ENCODE measurements around the gene CCDC91. TPM values are rescaled to one million over a fixed set of nuclear protein-coding genes. Genes with fewer than 3 reads are reported as not detected.

Gene CCDC91
- total RNA-seq, 2 experiments from 2014 or later = 52.9 to 55.3 TPM

GRCh38 chr12:28232211-28232928 is 42.1 kb downstream of the CCDC91 start:
- H3K9me3 Mint-ChIP-seq = no peaks in the 10 kb centered on the region
- peaks cover 23% of the 10 kb centered on the region for H3K36me3 Mint-ChIP-seq (ENCODE audit: low read depth)
- POLR2A ChIA-PET = interaction anchor here (0.5 to 1.1 kb wide), 2 partner anchors 42 to 76 kb away, joined by 3 read pairs; partner anchors contain the start of gene CCDC91
- peaks cover 57% of the 10 kb centered on the region for H3K4me1 Mint-ChIP-seq (ENCODE audit: low read depth)
- TF ChIP-seq CTCF (IDR thresholded peaks at IDR 0.05) = no peak
- CTCF ChIA-PET = no interaction called here
- Histone ChIP-seq H3K36me3 (ENCODE audit: insufficient read depth, low read length) (no peaks in the 10 kb centered on the region), H3K4me1 (ENCODE audit: insufficient read depth, low read length) (no peaks in the 10 kb centered on the region), H3K27ac (ENCODE audit: low read depth in 1 of 2, low read length in 2 of 2) (no peak overlapping the region), H3K4me3 (ENCODE audit: low read length) (no peak overlapping the region), H3K9me3 (ENCODE audit: control insufficient read depth in 1 of 2, insufficient read depth in 1 of 2, low read length in 2 of 2) (no peaks in the 10 kb centered on the region), H3K27me3 (ENCODE audit: control insufficient read depth in 1 of 2, insufficient read depth in 2 of 2, low read length in 2 of 2) (no peaks in the 10 kb centered on the region)
- H3K27me3 Mint-ChIP-seq = no peaks in the 10 kb centered on the region
- H3K27ac Mint-ChIP-seq = no peak overlapping the region
- no peak for ATAC-seq (ENCODE audit: poor library complexity)
- H3K4me3 Mint-ChIP-seq = no peak overlapping the region
- intact Hi-C loops (cut with DNase I, micrococcal nuclease) = loop anchor here in 1 of 2 experiments (5.0 kb wide), 1 partner anchor 40 kb away; the partner anchor contains the start of gene CCDC91
- no peak for DNase-seq

GRCh38 chr12:28234444-28234843 is 44.2 kb downstream of the CCDC91 start:
- ChIA-PET POLR2A (no interaction called here), CTCF (interaction anchor here (0.7 kb wide), 1 partner anchor 52 kb away, joined by 3 read pairs; no protein-coding TSS in a partner anchor)
- Histone ChIP-seq H3K4me1 (ENCODE audit: insufficient read depth, low read length) (no peaks in the 10 kb centered on the region), H3K9me3 (ENCODE audit: control insufficient read depth in 1 of 2, insufficient read depth in 1 of 2, low read length in 2 of 2) (no peaks in the 10 kb centered on the region), H3K27ac (ENCODE audit: low read depth in 1 of 2, low read length in 2 of 2) (no peak overlapping the region), H3K36me3 (ENCODE audit: insufficient read depth, low read length) (no peaks in the 10 kb centered on the region), H3K4me3 (ENCODE audit: low read length) (no peak overlapping the region), H3K27me3 (ENCODE audit: control insufficient read depth in 1 of 2, insufficient read depth in 2 of 2, low read length in 2 of 2) (no peaks in the 10 kb centered on the region)
- H3K4me3 Mint-ChIP-seq = no peak overlapping the region
- H3K27ac Mint-ChIP-seq = no peak overlapping the region
- H3K36me3 Mint-ChIP-seq (ENCODE audit: low read depth) = peaks cover 9% of the 10 kb centered on the region
- no peaks in the 10 kb centered on the region for H3K9me3 Mint-ChIP-seq
- no peaks in the 10 kb centered on the region for H3K27me3 Mint-ChIP-seq
- DNase-seq (no peak), ATAC-seq (ENCODE audit: poor library complexity) (no peak)
- intact Hi-C loops (cut with DNase I, micrococcal nuclease) = loop anchor here in 1 of 2 experiments (5.0 kb wide), 1 partner anchor 42 kb away; the partner anchor contains the start of gene CCDC91
- no peak for TF ChIP-seq CTCF (IDR thresholded peaks at IDR 0.05)
- peaks cover 42% of the 10 kb centered on the region for H3K4me1 Mint-ChIP-seq (ENCODE audit: low read depth)

- ChIA-PET POLR2A (no interaction called here), CTCF (interaction anchor here (0.7 kb wide), 1 partner anchor 51 kb away, joined by 3 read pairs; no protein-coding TSS in a partner anchor)
- ATAC-seq (ENCODE audit: poor library complexity) = no peak
- Histone ChIP-seq H3K4me3 (ENCODE audit: low read length) (no peak overlapping the region), H3K27ac (ENCODE audit: low read depth in 1 of 2, low read length in 2 of 2) (no peak overlapping the region), H3K9me3 (ENCODE audit: control insufficient read depth in 1 of 2, insufficient read depth in 1 of 2, low read length in 2 of 2) (no peaks in the 10 kb centered on the region), H3K4me1 (ENCODE audit: insufficient read depth, low read length) (no peaks in the 10 kb centered on the region), H3K27me3 (ENCODE audit: control insufficient read depth in 1 of 2, insufficient read depth in 2 of 2, low read length in 2 of 2) (no peaks in the 10 kb centered on the region), H3K36me3 (ENCODE audit: insufficient read depth, low read length) (no peaks in the 10 kb centered on the region)
- no peaks in the 10 kb centered on the region for H3K9me3 Mint-ChIP-seq
- intact Hi-C loops (cut with DNase I, micrococcal nuclease) = no loop called here
- no peak for TF ChIP-seq CTCF (IDR thresholded peaks at IDR 0.05)
- H3K36me3 Mint-ChIP-seq (ENCODE audit: low read depth) = peaks cover 3% of the 10 kb centered on the region
- H3K27ac Mint-ChIP-seq = no peak overlapping the region
- H3K27me3 Mint-ChIP-seq = no peaks in the 10 kb centered on the region
- peaks cover 36% of the 10 kb centered on the region for H3K4me1 Mint-ChIP-seq (ENCODE audit: low read depth)
- H3K4me3 Mint-ChIP-seq = no peak overlapping the region
- DNase-seq = no peak
Measured at GRCh38 chr12:28235015-28235414, 44.8 kb downstream of the CCDC91 start.
